Activated B cell treated with CpG ODN at 0.5 μM for 24 hours (primary cell): ENCODE results near the gene F2RL2. TPM values are rescaled to one million over a fixed set of nuclear protein-coding genes. Genes with fewer than 3 reads are reported as not detected.

Source experiments
- ATAC-seq: fragments of 200-7000 bp; cut with Tn5 transposase; one replicate; pipeline ENCODE4 v1.10.0; 2021; ENCODE audit warnings: low read depth, mild to moderate bottlenecking, moderate library complexity
- CTCF ChIA-PET: fragments of 350-600 bp; sonication (Branson Sonifier 250); formaldehyde crosslinking; loops from one replicate; lab custom pipeline; 2021; ENCODE audit warnings: antibody characterized with exemption; lab: Charles Lee
- POLR2A ChIA-PET: fragments of 350-600 bp; sonication (Branson Sonifier 250); formaldehyde crosslinking; loops from one replicate; lab custom pipeline; 2021; ENCODE audit warnings: antibody characterized with exemption; lab: Charles Lee
- DNase-seq: peaks from one replicate; pipeline ENCODE4 v3.0.0; 2022
- H3K27ac Mint-ChIP-seq: one replicate; pipeline ENCODE4 v1.8.0; 2020; ENCODE audit warnings: mixed read lengths
- H3K27me3 Mint-ChIP-seq: one replicate; pipeline ENCODE4 v1.8.0; 2021; ENCODE audit warnings: mixed read lengths
- H3K36me3 Mint-ChIP-seq: one replicate; pipeline ENCODE4 v1.8.0; 2021; ENCODE audit warnings: low read depth, mixed read lengths
- H3K4me1 Mint-ChIP-seq: one replicate; pipeline ENCODE4 v1.8.0; 2021; ENCODE audit warnings: mixed read lengths
- H3K4me3 Mint-ChIP-seq: one replicate; pipeline ENCODE4 v1.8.0; 2020; ENCODE audit warnings: mild to moderate bottlenecking, mixed read lengths
- H3K9me3 Mint-ChIP-seq: one replicate; pipeline ENCODE4 v1.8.0; 2020; ENCODE audit warnings: mixed read lengths
- intact Hi-C: fragments of 100-400 bp; cut with micrococcal nuclease; formaldehyde crosslinking; loops from one replicate; pipeline ENCODE4 v1.15.1; 2024
- total RNA-seq: library from RNA; stranded (reverse); gene quantifications from 2 replicates; pipeline ENCODE4 v1.2.3, GENCODE V29; 2022
- TF ChIP-seq, protein P1 (sequence below): fragments of 200-600 bp; IDR thresholded peaks from one replicate; pipeline ENCODE4 v1.8.0; 2022; ENCODE audit warnings: antibody characterized with exemption, mild to moderate bottlenecking

F2RL2 gene
- total RNA-seq, 1 donor from 2014 or later = not detected

DNA sequence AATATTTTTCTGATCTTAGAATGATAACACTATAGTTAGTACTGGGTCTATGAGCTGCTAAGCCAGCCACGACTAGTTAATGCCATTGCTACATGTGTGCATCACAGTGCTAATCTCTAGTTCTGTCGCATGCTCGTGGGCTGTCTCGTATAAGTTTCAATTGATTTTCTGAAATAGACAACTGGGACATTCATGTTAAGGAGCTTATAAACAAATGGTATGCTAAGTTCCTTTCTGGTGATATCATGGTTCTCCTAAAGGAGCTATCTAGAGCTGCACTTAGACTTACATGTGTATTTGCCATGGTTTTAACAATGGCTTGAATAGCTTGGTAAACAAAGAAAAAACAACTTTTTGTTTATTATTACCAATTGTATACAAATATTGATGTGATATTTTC, 46.2 kb downstream of the F2RL2 start:
- DNase-seq (no peak), ATAC-seq (no peak)
- Mint-ChIP-seq H3K27me3 (no peaks in the 10 kb centered on the region), H3K4me1 (peaks cover 15% of the 10 kb centered on the region), H3K4me3 (no peak overlapping the region), H3K27ac (no peak overlapping the region), H3K9me3 (no peaks in the 10 kb centered on the region), H3K36me3 (no peaks in the 10 kb centered on the region)
- ChIA-PET POLR2A (no interaction called here), CTCF (interaction anchor here (1.2 kb wide), 1 partner anchor 24 kb away, joined by 3 read pairs; no protein-coding TSS in a partner anchor)
- intact Hi-C loops = no loop called here
- TF ChIP-seq, protein P1, sequence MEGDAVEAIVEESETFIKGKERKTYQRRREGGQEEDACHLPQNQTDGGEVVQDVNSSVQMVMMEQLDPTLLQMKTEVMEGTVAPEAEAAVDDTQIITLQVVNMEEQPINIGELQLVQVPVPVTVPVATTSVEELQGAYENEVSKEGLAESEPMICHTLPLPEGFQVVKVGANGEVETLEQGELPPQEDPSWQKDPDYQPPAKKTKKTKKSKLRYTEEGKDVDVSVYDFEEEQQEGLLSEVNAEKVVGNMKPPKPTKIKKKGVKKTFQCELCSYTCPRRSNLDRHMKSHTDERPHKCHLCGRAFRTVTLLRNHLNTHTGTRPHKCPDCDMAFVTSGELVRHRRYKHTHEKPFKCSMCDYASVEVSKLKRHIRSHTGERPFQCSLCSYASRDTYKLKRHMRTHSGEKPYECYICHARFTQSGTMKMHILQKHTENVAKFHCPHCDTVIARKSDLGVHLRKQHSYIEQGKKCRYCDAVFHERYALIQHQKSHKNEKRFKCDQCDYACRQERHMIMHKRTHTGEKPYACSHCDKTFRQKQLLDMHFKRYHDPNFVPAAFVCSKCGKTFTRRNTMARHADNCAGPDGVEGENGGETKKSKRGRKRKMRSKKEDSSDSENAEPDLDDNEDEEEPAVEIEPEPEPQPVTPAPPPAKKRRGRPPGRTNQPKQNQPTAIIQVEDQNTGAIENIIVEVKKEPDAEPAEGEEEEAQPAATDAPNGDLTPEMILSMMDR = no peak

DNA sequence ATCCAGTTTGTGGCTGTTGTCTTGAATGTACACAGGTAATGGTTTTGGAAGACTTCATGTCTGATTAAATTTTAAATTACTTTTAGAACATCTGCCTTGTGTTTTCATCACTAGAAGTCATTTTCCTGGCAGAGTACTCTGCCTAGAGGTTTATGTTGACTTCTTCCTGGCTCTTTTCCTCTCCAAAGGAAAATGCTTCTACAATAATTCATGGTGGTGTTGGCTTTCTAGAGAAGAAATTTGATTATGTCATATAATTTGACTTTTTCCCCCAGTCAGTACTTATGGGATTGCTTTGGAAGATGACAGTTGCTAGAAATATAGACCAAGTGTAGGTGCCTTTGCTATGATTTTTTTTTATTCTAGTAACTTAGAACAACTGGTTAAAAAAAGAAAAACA, 46.8 kb downstream of the F2RL2 start:
- H3K27ac Mint-ChIP-seq = no peak overlapping the region
- no peaks in the 10 kb centered on the region for H3K9me3 Mint-ChIP-seq
- no peak for ATAC-seq
- no peak for DNase-seq
- intact Hi-C loops = no loop called here
- no peak overlapping the region for H3K4me3 Mint-ChIP-seq
- peaks cover 2% of the 10 kb centered on the region for H3K36me3 Mint-ChIP-seq
- H3K27me3 Mint-ChIP-seq = no peaks in the 10 kb centered on the region
- peaks cover 16% of the 10 kb centered on the region for H3K4me1 Mint-ChIP-seq
- TF ChIP-seq, protein P1 = no peak
- CTCF ChIA-PET = no interaction called here
- POLR2A ChIA-PET = no interaction called here

DNA sequence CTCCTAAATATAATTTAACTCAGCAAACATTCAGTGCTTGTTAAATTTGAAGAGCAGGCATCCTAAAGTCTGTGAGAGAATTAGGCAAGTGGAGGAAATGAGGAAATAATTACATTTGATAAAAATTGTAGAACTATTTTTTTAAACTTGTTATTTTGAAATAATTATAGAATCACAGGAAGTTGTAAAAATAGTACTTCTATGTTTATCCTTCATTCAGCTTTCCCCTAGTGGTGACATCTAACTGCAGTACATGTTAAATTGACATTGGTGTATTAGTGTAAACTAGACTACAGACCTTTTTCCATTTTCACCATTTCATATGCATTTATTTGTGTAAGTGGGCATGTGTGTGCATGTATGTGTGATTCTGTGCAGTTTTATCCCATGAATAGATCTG, 51.6 kb downstream of the F2RL2 start:
- Mint-ChIP-seq H3K27ac (no peak overlapping the region), H3K4me1 (peaks cover 17% of the 10 kb centered on the region), H3K9me3 (no peaks in the 10 kb centered on the region), H3K4me3 (no peak overlapping the region), H3K36me3 (peaks cover 2% of the 10 kb centered on the region), H3K27me3 (no peaks in the 10 kb centered on the region)
- ChIA-PET CTCF (interaction anchor here (1.0 kb wide), 1 partner anchor 30 kb away, joined by 3 read pairs; no protein-coding TSS in a partner anchor), POLR2A (interaction anchor here (0.8 kb wide), 1 partner anchor 1225 kb away, joined by 3 read pairs; no protein-coding TSS in a partner anchor)
- DNase-seq (no peak), ATAC-seq (no peak)
- TF ChIP-seq, protein P1 = no peak
- intact Hi-C loops = loop anchor here (1.0 kb wide), 1 partner anchor 11 kb away; no protein-coding TSS in a partner anchor

DNA sequence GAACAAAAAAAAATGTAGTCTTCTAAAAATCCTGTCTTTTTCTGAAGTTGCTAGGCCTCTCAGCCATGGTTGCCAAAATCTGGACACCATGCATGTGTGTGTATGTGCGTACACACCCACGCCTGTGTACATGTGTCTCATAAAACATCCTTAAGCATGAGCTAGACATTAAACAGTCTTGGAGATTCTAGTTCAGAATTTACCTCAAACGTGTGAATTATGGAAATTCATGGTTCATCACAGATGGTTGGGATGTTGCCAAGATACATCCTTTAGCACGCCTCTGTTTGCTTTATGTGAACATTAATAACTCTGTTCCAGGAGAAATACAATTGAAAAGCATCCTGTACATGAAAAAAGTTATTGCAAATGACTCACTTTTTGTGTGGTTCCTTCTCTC, 53.0 kb downstream of the F2RL2 start:
- peaks cover 2% of the 10 kb centered on the region for H3K36me3 Mint-ChIP-seq

More for the DNA sequence above, 53.0 kb downstream of the F2RL2 start:
- ATAC-seq (no peak), DNase-seq (no peak)
- no peak overlapping the region for H3K27ac Mint-ChIP-seq
- TF ChIP-seq, protein P1 = no peak
- H3K9me3 Mint-ChIP-seq = no peaks in the 10 kb centered on the region
- H3K4me3 Mint-ChIP-seq = no peak overlapping the region
- intact Hi-C loops = no loop called here
- ChIA-PET CTCF (no interaction called here), POLR2A (no interaction called here)
- peaks cover 17% of the 10 kb centered on the region for H3K4me1 Mint-ChIP-seq
- H3K27me3 Mint-ChIP-seq = no peaks in the 10 kb centered on the region

Other genes with a start within 250 kb of the F2RL2 start
- gene IQGAP2, start 220.1 kb downstream of the F2RL2 start, total RNA-seq = 6.7 and 8.8 TPM in 2 replicates
- 0.18 and 0.20 TPM in 2 replicates for gene F2R, start 92.7 kb upstream of the F2RL2 start, total RNA-seq
- 0.07 and 0.22 TPM in 2 replicates for gene F2RL1, start 195.6 kb upstream of the F2RL2 start, total RNA-seq
- gene S100Z, start 226.6 kb upstream of the F2RL2 start, total RNA-seq = 0.61 TPM in 1 of 2 replicates, not detected in the other